IMR-90 (cell line): ENCODE data around the gene DNAJC30. TPM values are rescaled to one million over a fixed set of nuclear protein-coding genes. Genes with fewer than 3 reads are reported as not detected.

Experiments used
- ATAC-seq: fragments of 200-7000 bp; cut with Tn5 transposase; 2 replicates; pipeline ENCODE4 v1.9.1; 2020; ENCODE audit warnings: low read depth, mild to moderate bottlenecking, moderate library complexity
- BruUV-seq: library from RNA; stranded (reverse); fragments of 400-500 nt; replicated peaks from 2 replicates; lab custom pipeline; 2021; lab: Mats Ljungman, UMichigan
- CTCF ChIA-PET: fragments of 300-600 bp; formaldehyde crosslinking; extraction: SDS; loops from one replicate; lab custom pipeline; 2021; ENCODE audit warnings: antibody characterized with exemption; lab: Yijun Ruan, JAX
- POLR2A ChIA-PET: fragments of 300-600 bp; sonication (Branson Sonifier 250); formaldehyde crosslinking; loops from one replicate; lab custom pipeline; 2022; ENCODE audit warnings: antibody characterized with exemption; ENCODE audit not compliant: unreplicated experiment; lab: Charles Lee
- DNase-seq: peaks from one replicate; pipeline ENCODE4 v3.0.0; 2013
- H2AFZ ChIP-seq: replicated peaks from 2 replicates; pipeline ENCODE3; 2013; ENCODE audit warnings: low read length, mild to moderate bottlenecking; ENCODE audit not compliant: poor library complexity
- H2AK5ac ChIP-seq: 2 replicates; pipeline ENCODE4 v1.6.1; 2013; ENCODE audit warnings: low read depth, low read length, inconsistent platforms
- H2AK9ac ChIP-seq: replicated peaks from 2 replicates; pipeline ENCODE3; 2013; ENCODE audit warnings: mild to moderate bottlenecking, low read depth, low read length, moderate library complexity; ENCODE audit not compliant: poor library complexity
- H2BK120ac ChIP-seq: 2 replicates; pipeline ENCODE4 v1.6.1; 2013; ENCODE audit warnings: low read depth, low read length, inconsistent platforms
- H2BK15ac ChIP-seq: 3 replicates; pipeline ENCODE4 v1.6.1; 2013; ENCODE audit warnings: low read depth, low read length, inconsistent platforms
- H2BK20ac ChIP-seq: 2 replicates; pipeline ENCODE4 v1.6.1; 2013; ENCODE audit warnings: low read depth, mild to moderate bottlenecking, inconsistent platforms, low read length, moderate library complexity
- H2BK5ac ChIP-seq: 2 replicates; pipeline ENCODE4 v1.6.1; 2013; ENCODE audit warnings: mild to moderate bottlenecking, low read depth, low read length, inconsistent platforms; ENCODE audit not compliant: poor library complexity, severe bottlenecking
- H3K14ac ChIP-seq: replicated peaks from 2 replicates; pipeline ENCODE4 v1.6.1; 2013; ENCODE audit warnings: low read depth, low read length, inconsistent platforms
- H3K18ac ChIP-seq: 2 replicates; pipeline ENCODE4 v1.6.1; 2013; ENCODE audit warnings: low read depth, low read length, control low read depth
- H3K23ac ChIP-seq: 2 replicates; pipeline ENCODE4 v1.6.1; 2013; ENCODE audit warnings: low read depth, low read length, inconsistent platforms
- H3K27ac ChIP-seq: 2 replicates; pipeline ENCODE4 v1.5.1; 2013; ENCODE audit warnings: mild to moderate bottlenecking, control low read depth, low read length; ENCODE audit not compliant: insufficient read depth
- H3K27me3 ChIP-seq: 2 replicates; pipeline ENCODE4 v1.6.1; 2013; ENCODE audit warnings: low read length; ENCODE audit not compliant: control insufficient read depth, insufficient read depth
- H3K36me3 ChIP-seq: 2 replicates; pipeline ENCODE4 v1.6.1; 2013; ENCODE audit warnings: low read length, mixed read lengths; ENCODE audit not compliant: control insufficient read depth, insufficient read depth
- H3K4ac ChIP-seq: 2 replicates; pipeline ENCODE4 v1.6.1; 2013; ENCODE audit warnings: low read depth, low read length, inconsistent platforms
- H3K4me1 ChIP-seq: 2 replicates; pipeline ENCODE4 v1.6.1; 2013; ENCODE audit warnings: low read length, mixed read lengths; ENCODE audit not compliant: control insufficient read depth, insufficient read depth
- H3K4me2 ChIP-seq: 2 replicates; pipeline ENCODE4 v1.6.1; 2013; ENCODE audit warnings: low read depth, mild to moderate bottlenecking, control low read depth, low read length, moderate library complexity
- H3K4me3 ChIP-seq: 2 replicates; pipeline ENCODE4 v1.5.1; 2013; ENCODE audit warnings: low read depth, mild to moderate bottlenecking, control low read depth, low read length, moderate library complexity; ENCODE audit not compliant: insufficient read depth
- H3K56ac ChIP-seq: 2 replicates; pipeline ENCODE4 v1.6.1; 2013; ENCODE audit warnings: low read length, inconsistent platforms; ENCODE audit not compliant: insufficient read depth; ENCODE audit errors: extremely low read depth
- H3K79me1 ChIP-seq, 2 experiments: 2 replicates each; pipeline ENCODE4 v1.6.1; 2013; ENCODE audit warnings: low read length in 2 of 2, inconsistent platforms in 1 of 2, low read depth in 1 of 2
- H3K9ac ChIP-seq: 2 replicates; pipeline ENCODE4 v1.6.1; 2013; ENCODE audit warnings: low read depth, low read length, control low read depth
- H3K9me1 ChIP-seq: 2 replicates; pipeline ENCODE4 v1.6.1; 2013; ENCODE audit warnings: low read length, inconsistent platforms; ENCODE audit not compliant: insufficient read depth
- H3K9me3 ChIP-seq: 2 replicates; pipeline ENCODE4 v1.6.1; 2013; ENCODE audit warnings: low read length; ENCODE audit not compliant: control insufficient read depth, insufficient read depth
- H4K20me1 ChIP-seq: 2 replicates; pipeline ENCODE4 v1.6.1; 2013; ENCODE audit warnings: low read length, inconsistent platforms; ENCODE audit not compliant: insufficient read depth
- H4K5ac ChIP-seq: 2 replicates; pipeline ENCODE4 v1.6.1; 2013; ENCODE audit warnings: mild to moderate bottlenecking, low read depth, low read length, control low read depth
- H4K8ac ChIP-seq, 2 experiments: 2 replicates each; pipeline ENCODE4 v1.6.1; 2013; ENCODE audit warnings: low read depth in 2 of 2, low read length in 2 of 2, control low read depth in 1 of 2, inconsistent platforms in 1 of 2
- H4K91ac ChIP-seq: 2 replicates; pipeline ENCODE4 v1.6.1; 2013; ENCODE audit warnings: low read depth, low read length, inconsistent platforms; ENCODE audit not compliant: insufficient read depth
- CHD1 ChIP-seq: IDR thresholded peaks from 2 replicates; pipeline ENCODE4 v1.6.1; 2012; ENCODE audit warnings: low read depth, low read length, improper control_type of control experiment
- FOS ChIP-seq: fragments of 150-350 bp; IDR thresholded peaks from 2 replicates; pipeline ENCODE4 v1.6.1; 2016; ENCODE audit warnings: low read depth, low read length
- SMC3 ChIP-seq: fragments of 150-350 bp; IDR thresholded peaks from 2 replicates; pipeline ENCODE4 v1.6.1; 2016; ENCODE audit warnings: low read depth, mild to moderate bottlenecking, antibody characterized with exemption, low read length, moderate library complexity
- USF2 ChIP-seq: fragments of 150-350 bp; IDR thresholded peaks from 2 replicates; pipeline ENCODE4 v1.6.1; 2017; ENCODE audit warnings: mild to moderate bottlenecking, antibody characterized with exemption, low read length, low read depth
- WGBS, 2 experiments: methylation state at CpG; one replicate each; pipeline versions ENCODE4 v1.1.5 to v1.1.7; 2013; ENCODE audit warnings: missing lambda C conversion rate in 2 of 2; ENCODE audit not compliant: insufficient read length in 1 of 2; ENCODE audit errors: extremely low coverage in 2 of 2; 5-methylcytosine and 5-hydroxymethylcytosine counted together
- dilution Hi-C: fragments of 300-500 bp; cut with HindIII; formaldehyde crosslinking; loops from one replicate; pipeline ENCODE4 v1.14.3; 2018; ENCODE audit warnings: low sequenced_read_pairs; ENCODE audit not compliant: unreplicated experiment
- in situ Hi-C: fragments of 300-500 bp; cut with MboI; formaldehyde crosslinking; loops from 3 replicates; pipeline ENCODE4 v1.14.3; 2019; ENCODE audit warnings: low sequenced_read_pairs, inconsistent platforms, mixed read lengths
- intact Hi-C: fragments of 100-400 bp; cut with micrococcal nuclease; formaldehyde crosslinking; loops from 2 replicates; pipeline ENCODE4 v1.10.0; 2022
- polyA plus RNA-seq, 3 experiments: library from polyadenylated mRNA; depleted of rRNA; stranded (reverse); fragments of >200 nt; gene quantifications; 2 replicates each; pipeline ENCODE4 v1.2.3, GENCODE V29; 2012; ENCODE audit warnings: low replicate concordance in 1 of 3
- total RNA-seq: library from RNA; depleted of rRNA; stranded (reverse); fragments of >200 nt; gene quantifications from 2 replicates; pipeline ENCODE4 v1.2.3, GENCODE V29; 2012

DNAJC30 gene
- total and polyA plus RNA-seq, 2 of the 4 experiments (the other 2 are of a cell fraction) = 1.6 to 9.0 TPM

- H4K8ac ChIP-seq = peak overlapping the region in 1 of 2 experiments; percentile 0; a peak in 1 of 4 replicates
- WGBS, 2 experiments = no CpG with 5 or more reads among the region's 9 CpGs
- H3K14ac ChIP-seq = peak overlapping the region; percentile 52
- in situ Hi-C loops (no loop called here), intact Hi-C loops (loop anchor here (5.0 kb wide), 2 partner anchors 36 to 51 kb away; partner anchors contain the start of genes BUD23, DNAJC30 and VPS37D), dilution Hi-C loops (no loop called here)
- peaks cover 17% of the 10 kb centered on the region for H3K9me1 ChIP-seq
- no peak overlapping the region for H4K5ac ChIP-seq
- peak overlapping the region; percentile 62; the same call in 1 of the 2 replicates for H3K23ac ChIP-seq
- H3K27me3 ChIP-seq = no peaks in the 10 kb centered on the region
- H4K20me1 ChIP-seq = peaks cover 47% of the 10 kb centered on the region
- peak overlapping the region; percentile 58; the same call in 1 of the 2 replicates for H4K91ac ChIP-seq
- peaks cover 8 to 46% of the 10 kb centered on the region in 2 experiments for H3K79me1 ChIP-seq
- BruUV-seq = no TSS peak
- no peaks in the 10 kb centered on the region for H3K9me3 ChIP-seq
- peak overlapping the region; percentile 55 for H3K4me2 ChIP-seq
- ChIA-PET POLR2A (no interaction called here), CTCF (interaction anchor here (1.0 kb wide), 2 partner anchors 17 to 111 kb away, joined by 3 read pairs; no protein-coding TSS in a partner anchor)
- no peak overlapping the region for H2AFZ ChIP-seq
- H2AK9ac ChIP-seq = peak overlapping the region; percentile 94
- DNase-seq (no peak), ATAC-seq (no peak)
- H3K4ac ChIP-seq = peak overlapping the region; percentile 62
- H3K4me1 ChIP-seq = peaks cover 28% of the 10 kb centered on the region
- peak overlapping the region; percentile 29; the same call in 1 of the 2 replicates for H2BK120ac ChIP-seq
- no peak overlapping the region for H3K18ac ChIP-seq
- no peaks in the 10 kb centered on the region; the same call in 1 of the 2 replicates for H3K36me3 ChIP-seq
- peak overlapping the region; percentile 10; the same call in 1 of the 2 replicates for H3K9ac ChIP-seq
- H3K56ac ChIP-seq = no peak overlapping the region
- H2AK5ac ChIP-seq = peak overlapping the region; percentile 95
- peak overlapping the region; percentile 27 for H2BK5ac ChIP-seq
- no peak for TF ChIP-seq USF2
- no peak for TF ChIP-seq FOS
- TF ChIP-seq SMC3 = no peak
- 0 out of 2 replicates have a peak, but pooled peaks have one; percentile 40 for TF ChIP-seq CHD1
- no peak overlapping the region for H2BK15ac ChIP-seq
- H2BK20ac ChIP-seq = no peak overlapping the region
- peak overlapping the region; percentile 65 for H3K4me3 ChIP-seq
- peak overlapping the region; percentile 47; the same call in 1 of the 2 replicates for H3K27ac ChIP-seq
Measured at GRCh38 chr7:73718438-73718881, 35.2 kb upstream of the DNAJC30 start.
